Activated T-cell treated with anti-CD3 and anti-CD28 coated beads for 24 hours (primary cell): ENCODE results near the gene TWIST1.

Experiments
- DNase-seq: peaks from one replicate; pipeline ENCODE4 v3.0.0-alpha.2; 2020; ENCODE audit warnings: low read depth

The TWIST1 gene

DNA sequence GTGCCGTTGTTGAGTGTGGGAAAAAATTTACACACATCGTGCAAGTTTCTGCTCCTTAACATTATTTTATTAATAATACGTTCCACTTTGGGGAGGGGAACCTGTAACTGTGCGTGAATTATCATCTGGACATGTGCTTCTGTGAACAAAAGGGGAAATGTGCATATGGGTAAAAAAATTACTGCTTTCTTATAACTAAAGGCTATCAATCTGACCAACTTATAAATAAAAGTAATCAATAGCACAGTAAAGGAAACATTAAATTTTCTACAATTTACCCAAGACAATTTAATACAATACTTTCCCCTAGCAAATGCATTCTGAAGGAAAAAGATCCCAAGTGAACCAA lies 4.5 kb downstream of the TWIST1 start:
- no peak for DNase-seq

DNA sequence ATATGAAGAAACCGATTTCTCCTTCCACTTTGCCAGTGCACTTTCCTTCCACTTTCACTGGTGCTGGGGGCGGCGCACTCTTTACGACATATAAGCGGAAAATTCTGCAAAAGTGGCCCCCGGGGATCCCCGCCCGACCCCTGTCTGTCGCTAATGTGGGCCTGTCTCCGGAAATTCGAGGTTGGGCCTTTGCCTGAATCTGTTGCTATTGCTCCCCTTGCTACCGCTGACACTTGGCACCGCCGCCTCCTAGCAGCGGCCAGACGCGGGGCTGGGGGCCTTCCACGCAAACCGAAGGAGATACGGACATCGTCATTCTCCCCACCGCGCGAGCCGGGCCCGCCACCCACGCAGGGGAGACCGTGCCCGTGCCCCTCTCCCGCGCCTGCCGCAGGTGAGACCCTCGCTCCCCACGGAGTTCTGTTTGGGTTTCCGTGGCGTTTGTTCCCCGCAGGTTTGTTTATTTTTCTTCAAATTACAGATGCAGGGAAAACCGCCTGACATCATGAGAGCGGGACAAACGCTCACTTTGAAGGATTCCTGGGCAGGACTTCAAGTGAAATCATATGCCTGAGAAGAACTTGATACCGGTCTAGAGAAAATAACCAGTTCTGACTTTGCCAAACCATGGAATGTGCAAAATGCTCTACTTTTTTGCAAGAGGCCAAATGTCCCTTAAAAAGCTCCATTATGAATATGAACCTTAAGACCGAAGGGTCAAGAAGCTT lies 5.0 kb downstream of the TWIST1 start:
- no peak for DNase-seq

DNA sequence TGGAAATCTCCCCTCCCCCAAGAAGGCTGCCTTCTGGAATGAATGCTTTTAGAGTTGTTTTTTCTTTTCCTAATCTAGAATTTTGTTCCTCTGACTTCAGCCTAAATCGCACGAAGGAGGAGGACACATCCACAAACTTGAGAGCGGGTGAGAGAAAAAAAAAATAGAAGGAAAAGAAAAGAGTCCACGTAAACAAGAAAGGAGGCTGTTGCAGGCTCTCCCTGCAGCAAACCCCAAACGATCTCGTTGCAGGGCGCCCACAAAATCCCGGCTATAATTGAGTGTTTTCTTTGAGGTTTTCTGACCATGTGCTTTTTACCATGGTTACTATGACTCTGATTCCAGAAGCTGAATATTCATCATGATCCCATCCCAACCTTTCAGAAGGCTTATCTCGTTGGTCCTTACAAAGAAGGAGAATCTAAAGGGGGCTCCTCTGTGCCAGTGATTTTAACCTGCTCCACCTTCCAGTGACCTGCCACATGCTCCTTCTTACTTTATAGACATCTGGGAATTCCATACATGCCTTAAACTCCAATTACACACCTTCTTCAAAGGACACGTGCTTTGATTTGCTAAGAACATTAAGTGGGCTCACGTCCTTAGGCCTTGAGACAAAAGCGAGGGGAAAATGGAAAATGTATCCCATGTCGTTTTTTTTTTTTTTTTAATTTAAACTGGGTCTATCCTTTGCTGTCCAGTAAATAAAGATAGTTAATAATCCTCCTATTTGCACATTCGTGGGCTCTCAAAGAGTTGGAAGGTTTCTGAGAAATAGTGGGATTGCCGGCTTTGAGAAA lies 5.8 kb downstream of the TWIST1 start:
- DNase-seq: no peak

DNA sequence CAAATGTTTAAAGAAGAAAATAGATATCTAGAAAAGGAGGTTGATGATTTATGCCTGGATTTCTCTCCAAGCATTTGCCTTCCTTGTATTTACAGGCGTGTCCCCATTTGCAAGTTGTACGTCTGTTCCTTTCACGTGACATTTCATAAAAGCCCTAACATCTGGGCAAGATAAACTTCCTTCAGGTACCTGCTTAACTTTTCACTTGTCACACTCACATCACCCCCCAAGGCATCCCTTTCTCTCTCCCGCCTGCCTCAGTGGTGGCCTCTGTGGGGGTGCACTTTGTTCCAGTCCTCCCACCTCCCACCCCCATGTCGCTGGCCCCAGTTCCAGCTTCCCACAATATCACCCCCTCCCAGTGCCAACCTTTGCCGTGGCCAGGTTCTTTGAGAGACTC lies 6.7 kb downstream of the TWIST1 start:
- DNase-seq: no peak

DNA sequence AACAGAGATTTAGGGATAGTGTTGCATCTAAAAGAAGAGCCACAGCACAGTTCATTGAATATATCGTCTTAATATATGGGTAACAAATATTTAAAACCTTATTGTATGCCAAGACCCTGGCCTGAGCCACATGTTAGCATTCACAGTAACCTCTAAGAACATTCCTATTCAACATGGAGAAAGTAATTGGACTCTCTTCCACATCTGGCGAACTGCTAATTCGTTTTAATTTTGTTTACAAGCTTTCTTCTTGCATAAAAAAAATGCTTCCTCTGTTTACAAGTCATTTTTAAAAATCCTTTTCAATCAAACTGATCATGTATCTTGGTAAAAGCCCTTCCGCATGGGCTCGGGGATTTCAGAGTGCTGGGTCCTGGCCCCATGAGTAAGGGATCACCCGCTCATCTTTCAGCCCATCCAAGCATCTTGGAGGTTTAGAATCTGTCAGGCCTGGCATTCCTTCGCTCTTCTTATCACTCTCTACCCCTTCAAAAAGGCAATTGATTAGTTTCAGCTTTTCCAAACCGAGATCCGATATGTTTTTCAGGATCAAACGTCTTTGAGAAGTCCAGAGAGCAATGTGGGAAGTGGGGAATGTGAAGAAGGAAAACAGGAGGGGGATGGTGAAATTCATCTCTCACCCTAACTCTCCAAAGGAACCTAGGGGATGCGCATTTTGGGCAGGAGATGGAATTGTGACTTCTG lies 7.3 kb downstream of the TWIST1 start:
- DNase-seq: no peak

DNA sequence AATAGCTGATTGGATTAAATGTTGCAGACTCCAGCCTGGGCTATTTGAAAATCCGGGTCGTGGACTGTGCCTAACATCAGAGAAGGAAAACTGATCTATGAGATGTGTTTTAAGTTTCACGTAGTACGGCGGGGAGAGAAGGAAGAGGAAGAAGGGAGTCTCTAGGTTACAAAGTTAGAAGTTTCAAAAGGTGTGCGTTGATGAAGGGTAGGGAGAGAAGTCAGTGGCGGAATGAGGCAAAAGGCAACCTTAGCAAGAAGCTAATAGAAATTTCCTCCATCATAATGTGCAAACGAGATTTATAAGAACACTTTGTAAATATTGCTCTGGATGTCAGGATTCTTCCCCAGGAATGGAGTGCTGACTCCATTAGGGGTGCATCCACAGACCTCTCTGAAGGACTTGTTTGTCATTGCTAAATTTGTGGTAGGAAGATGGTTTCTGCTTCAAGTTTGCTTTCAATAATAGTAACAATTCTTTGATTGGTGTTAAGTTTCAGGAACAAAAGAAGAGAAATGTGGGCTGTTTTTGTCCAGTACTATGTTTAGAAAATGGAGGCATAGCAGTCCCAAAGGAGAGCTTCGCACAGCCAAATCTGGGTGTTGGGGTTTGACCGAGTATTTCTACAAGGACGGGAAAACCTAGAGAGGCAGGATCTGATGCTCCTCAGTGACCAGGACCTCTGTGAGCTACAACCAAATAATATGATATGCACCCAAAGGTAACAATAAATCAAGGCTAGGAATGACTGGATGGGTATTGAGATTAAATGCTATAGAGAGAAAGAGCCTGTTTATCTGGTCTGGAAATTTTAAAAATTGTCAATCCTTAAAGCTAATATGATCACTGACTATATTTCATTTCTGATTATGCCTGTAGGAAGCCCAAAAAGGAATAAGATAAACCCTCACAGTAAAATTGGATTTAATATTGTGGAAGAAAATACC lies 8.2 kb downstream of the TWIST1 start:
- DNase-seq: no peak

DNA sequence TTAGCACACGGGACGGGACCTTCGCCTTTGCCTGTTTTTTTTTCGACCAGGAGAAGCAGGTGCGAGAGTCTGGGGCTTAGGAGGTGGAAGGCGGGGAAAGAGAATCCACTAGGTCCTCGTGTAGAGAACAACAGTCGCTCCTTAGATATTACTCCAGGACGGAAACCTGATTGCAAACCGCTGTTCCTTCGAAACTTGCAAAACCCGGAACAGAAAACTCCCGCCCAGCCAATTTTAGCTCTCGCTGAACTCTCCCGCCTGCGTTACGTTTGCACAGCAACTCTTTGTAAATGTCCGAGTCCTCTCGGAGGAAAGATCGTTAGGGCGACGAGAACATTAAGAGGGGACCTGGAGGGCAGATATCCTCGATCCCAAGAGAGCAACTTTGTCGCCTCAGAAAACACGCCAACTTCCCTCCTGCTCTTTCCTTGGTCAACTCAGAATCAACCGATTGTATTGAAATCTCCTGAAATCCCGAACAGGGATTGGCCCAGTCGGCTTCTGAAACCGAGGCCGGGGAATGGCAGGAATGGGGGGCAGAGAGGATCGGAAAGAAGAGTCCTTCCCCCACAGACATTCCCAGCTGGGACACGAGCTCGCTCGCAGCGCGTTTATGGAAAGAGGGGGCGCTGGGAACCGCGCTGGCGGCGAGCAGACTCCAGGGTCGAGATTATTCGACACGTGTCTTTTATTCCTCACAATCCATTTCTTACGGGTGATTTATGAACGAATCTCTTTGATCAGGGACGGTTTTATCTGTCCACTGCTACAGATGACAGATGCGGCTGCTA lies 9.9 kb downstream of the TWIST1 start:
- no peak for DNase-seq

DNA sequence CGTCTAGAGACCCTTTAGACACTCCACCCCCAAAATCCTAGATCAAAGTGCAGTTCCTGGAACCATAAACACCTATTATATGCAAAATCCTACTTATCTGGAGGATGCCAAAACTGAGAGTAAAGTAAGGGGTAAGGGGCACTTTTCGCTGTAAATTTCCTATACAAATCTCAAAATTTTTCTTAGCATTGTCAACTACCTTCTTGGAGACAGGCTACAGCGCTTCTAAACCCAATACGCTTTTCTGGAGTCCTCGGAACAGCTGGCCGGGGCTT lies 10.4 kb downstream of the TWIST1 start:
- no peak for DNase-seq

DNA sequence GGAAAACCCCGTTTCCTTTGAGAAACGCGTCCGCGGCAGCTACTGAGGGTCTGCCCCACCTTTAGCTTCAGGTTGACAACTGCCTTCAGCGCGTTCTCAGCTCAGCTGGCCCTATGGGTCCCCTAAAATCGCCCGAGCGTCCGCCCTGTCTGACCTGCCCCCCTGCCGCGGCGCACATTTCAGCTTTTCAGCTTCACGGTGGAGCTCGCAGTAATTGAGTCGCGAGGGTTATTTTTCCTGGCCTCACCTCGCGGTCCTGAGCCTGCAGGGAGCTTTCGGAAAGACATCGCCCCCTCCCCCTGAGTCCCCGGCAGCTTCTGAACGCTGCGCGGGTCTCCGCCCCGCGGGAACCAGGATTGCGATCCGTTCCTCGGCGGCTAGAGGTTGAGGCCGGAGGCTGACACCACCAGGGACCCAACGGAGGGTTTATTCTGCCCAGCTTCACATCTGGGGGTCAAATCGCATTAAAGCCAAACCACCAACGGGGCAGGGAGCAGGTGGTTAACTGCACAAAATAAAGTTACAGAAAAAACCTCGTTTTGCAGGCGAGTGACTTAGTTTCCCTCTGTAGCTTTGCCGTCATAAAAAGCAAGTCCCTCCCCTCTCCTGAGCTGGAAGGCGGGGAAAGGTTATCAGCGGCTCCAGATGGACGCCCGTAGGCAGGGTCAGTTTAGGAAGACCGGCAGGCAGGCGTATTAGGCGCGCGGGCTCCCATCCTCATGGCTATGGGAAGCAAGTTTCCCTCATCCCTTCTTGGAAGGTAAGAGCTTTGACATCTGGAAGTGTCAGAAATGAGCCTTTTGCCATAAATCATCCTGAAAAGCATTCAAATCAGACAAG lies 11.0 kb downstream of the TWIST1 start:
- DNase-seq: no peak

DNA sequence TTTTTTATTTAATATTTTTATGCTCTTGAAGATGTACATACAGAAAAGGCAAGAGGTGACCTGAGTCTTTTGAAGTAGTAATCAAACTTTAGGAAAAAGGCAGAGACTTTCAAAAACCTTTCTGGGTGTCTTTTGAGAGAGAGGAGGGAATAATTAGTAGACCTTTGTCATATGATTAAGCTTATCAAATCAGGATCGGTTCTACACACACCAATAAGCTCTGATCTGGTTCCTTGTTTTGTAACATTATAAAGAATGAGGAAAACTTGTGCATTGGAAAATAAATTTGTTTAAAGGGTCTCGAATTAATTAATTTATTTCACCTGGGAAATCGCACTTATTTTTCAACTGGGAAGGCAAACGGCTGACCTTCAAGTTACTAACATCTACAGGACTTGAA lies 11.9 kb downstream of the TWIST1 start:
- no peak for DNase-seq

DNA sequence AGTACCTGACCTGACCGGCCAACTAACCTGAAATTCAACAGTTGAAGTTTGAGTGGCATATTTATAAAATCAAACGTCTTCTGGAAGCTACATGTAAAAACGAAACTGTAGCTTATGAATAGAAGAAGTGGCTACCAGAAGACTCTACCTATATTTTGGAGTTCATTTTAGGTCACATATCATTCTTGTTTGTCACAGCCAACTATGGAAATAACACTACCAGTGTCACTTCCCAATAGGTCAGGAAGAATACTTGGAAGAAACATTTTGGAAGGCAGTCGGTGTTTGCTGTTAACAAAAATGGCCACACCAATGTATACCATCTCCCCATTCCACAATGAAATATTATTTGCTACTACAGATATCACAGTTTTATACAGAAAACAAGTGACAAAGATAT lies 12.6 kb downstream of the TWIST1 start:
- no peak for DNase-seq

DNA sequence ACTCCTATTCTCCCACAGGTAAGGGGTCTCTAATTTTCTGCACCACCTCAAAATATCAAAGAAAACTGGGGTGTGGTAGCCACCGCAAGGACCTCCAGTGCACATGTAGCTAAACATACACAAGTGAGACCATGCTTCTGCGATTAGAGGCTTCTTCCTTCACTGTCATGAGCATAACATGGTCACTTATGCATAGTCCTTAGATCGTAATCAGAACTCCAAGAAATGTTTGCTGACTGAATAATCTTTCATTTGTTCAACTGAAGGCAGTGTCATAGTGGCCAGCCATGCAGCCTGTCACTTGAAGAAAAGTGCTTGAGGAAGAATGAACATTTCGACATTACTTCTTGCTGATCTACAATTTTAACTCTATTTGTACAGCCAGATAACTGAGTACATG lies 14.6 kb downstream of the TWIST1 start:
- DNase-seq: no peak

DNA sequence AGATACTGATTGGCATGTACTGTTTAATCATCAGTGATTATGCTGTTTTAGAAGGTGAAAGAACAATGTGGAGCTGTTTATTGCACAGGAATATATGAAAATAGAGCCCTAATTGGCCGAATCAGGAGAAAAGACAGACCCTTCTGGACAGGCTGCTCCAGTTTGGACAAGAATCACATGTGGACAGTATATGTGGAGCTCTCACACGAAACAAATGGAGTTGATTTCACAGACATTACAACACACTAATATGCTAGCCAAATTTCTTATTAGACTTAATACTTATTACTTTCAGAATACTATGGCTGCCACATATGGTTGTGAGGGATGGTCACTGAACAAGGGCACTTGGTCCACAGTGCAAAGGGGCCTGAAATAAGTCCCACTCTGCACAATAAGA lies 15.5 kb downstream of the TWIST1 start:
- DNase-seq: no peak

DNA sequence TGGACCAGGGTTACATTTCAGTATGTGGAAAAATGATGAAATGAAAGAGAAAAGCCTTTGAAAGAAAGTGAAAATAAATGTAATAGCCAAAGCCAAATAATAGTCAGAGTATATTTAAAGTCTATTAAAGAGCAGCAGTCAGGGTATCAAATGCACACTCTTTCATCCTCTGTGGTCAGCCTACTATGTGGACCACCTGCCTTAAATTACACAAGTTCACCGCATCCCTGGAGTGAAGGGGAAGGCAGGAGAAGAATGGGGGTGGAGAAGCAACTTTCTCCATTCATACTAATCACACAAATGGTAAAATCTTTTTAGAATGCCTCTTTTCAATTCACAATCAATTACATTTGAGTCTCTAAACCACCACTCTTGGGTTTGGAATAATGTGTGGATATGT lies 16.0 kb downstream of the TWIST1 start:
- DNase-seq: no peak

DNA sequence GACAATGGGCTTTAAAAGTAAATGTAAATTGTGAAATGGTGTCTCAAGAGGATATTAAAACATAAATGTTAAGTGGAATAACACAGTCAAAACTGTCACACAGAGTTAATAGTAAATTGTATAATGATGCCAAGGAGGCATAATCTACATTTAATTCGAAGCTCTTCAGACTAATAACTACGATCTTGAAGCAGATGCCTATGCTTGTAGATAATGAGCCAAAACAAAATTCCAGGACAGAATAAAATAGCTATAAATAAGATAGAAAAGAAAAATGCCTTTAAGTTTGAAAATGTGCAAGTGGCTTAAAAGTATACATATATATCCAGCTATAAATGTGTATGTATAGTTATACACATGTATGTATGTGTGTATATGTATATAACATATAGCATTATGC lies 17.5 kb downstream of the TWIST1 start:
- no peak for DNase-seq

DNA sequence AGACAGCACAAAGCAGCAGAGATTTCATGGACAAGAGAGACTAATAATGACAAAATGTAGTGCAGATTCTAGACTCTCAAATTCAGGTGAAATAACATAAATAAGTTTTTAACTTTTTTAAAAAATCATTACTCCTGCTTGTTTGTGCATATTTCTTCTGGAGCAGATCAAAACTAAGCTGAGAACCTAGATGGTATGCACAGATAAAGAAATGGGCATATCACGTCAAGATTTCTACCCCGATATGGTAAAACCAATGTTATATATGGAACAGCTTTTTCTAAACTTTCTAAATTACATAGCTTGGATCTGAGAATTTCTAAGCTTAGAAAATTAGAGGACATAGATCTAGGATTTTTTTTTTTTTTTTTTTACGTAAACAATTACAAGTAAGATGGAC lies 18.2 kb downstream of the TWIST1 start:
- no peak for DNase-seq

DNA sequence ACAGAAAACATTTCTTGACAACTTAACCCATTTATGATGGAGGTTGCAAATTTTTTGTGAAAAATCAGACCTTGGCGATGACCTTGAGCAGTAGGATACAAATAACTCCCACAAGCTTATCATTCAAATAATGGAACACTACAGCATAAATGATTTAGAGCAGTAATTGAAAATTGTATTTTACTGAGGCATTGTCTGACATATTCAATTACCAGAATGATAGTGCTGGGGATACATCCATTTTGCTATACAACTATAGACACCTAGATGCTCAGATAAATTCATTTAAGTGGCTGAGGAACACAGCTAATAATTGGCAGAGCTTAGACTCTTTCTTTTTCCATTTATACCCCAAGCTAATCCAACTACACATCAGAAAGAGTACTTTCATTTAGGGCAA lies 18.9 kb downstream of the TWIST1 start:
- no peak for DNase-seq

DNA sequence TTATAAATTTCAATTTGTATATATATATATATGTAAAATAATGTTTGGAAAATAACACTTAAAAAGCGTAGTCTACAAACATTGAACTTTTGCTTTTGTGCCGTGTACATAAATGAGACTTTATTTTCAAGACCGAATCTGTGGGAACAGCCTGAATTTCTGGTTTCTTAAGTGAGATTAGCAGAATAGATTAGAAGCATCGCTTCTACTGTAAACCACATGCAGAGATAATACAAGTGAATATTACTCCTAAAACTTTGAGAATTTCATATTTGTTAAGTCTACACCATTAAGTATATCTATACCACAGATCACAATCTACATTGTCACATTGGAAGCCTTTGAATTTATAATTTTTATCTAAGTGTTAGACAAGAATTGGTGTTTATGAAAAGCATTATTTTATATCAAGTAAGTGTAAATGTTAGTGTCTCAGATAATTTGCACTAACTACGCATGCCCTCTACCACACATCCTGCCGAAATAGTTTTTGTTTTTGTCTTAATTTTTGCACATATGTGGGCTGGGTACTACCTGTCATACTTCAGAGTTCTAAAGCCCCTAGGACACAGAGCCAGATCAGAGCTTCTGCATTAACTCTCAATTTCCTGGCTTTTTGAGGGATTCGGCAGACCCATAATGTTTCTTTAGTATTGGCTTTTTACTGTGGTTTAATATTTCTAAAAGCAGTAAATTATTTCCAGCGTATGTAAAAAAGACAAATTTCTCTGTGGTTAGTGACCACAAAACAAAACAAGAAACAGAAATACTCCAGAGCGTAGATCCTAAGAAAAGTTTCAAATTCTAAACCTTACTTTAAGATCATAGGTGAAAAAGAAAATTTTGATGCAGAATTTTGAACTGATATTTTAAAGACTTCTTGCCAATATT lies 20.0 kb downstream of the TWIST1 start:
- no peak for DNase-seq

DNA sequence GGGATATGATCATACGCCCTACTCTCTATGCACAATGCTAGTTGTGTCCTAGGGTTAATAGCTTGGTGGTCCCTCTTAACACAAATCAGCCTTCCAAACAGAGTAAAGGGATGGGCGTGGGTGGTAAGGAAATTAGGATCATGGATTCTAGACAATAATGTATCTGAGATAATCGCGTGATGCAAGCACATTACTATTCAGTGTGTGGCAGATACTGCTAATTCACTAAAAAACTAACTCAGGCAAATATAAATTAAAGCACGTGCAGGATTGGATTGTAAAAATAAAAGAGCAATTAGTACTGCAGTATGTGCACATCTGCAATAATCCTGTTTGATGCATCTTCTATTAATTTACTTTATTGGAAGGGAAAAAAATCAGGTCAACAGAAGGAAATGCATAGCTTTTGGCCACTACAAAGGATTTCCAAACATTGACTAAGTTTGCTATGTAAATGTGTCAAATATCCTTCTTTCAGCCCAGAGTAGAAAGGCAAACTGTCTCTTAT lies 22.0 kb downstream of the TWIST1 start:
- no peak for DNase-seq
